22Rv1 (cell line): ENCODE measurements around the gene ZNF544.

Source experiments
- H3K27ac ChIP-seq: fragments of 450-650 bp; 2 replicates; pipeline ENCODE4 v1.5.1; 2017
- CTCF ChIP-seq: fragments of 450-650 bp; IDR thresholded peaks from 2 replicates; pipeline ENCODE4 v1.5.1; 2017; ENCODE audit warnings: mild to moderate bottlenecking
- ZFX ChIP-seq: fragments of 450-650 bp; IDR thresholded peaks from 2 replicates; pipeline ENCODE4 v1.6.1; 2017; ENCODE audit warnings: antibody characterized with exemption, borderline replicate concordance

The ZNF544 gene

GRCh38 chr19:58274771-58275201, 46.1 kb downstream of the ZNF544 start:
- no peak overlapping the region for H3K27ac ChIP-seq
- TF ChIP-seq CTCF (no peak), ZFX (no peak)

GRCh38 chr19:58275564-58275963, 46.9 kb downstream of the ZNF544 start:
- H3K27ac ChIP-seq = no peak overlapping the region
- TF ChIP-seq ZFX = no peak
- TF ChIP-seq CTCF = no peak

- no peak overlapping the region for H3K27ac ChIP-seq
- TF ChIP-seq ZFX = no peak
- no peak for TF ChIP-seq CTCF
These were observed 48.5 kb downstream of the ZNF544 start for GRCh38 chr19:58277197-58277596.

- TF ChIP-seq ZFX (no peak), CTCF (no peak)
- peak overlapping the region; percentile 70 for H3K27ac ChIP-seq
These were observed 49.2 kb downstream of the ZNF544 start for GRCh38 chr19:58277748-58278540.

GRCh38 chr19:58278541-58279041, 49.9 kb downstream of the ZNF544 start, which contains the start of gene ZNF8:
TSS of gene ZNF8 (plus strand) at chr19:58278955. CDS start at chr19:58279082, 127 bp downstream.
- H3K27ac ChIP-seq = peak within 1 kb of the TSS; percentile 70
- no peak for TF ChIP-seq ZFX
- peak; percentile 17; the same call in 1 of the 2 replicates for TF ChIP-seq CTCF

GRCh38 chr19:58279042-58279924, 50.6 kb downstream of the ZNF544 start:
- TF ChIP-seq CTCF (no peak), ZFX (no peak)
- peak overlapping the region; percentile 70 for H3K27ac ChIP-seq
